Activated naive CD4-positive, alpha-beta T cell treated with anti-CD3 and anti-CD28 coated beads for 36 hours (primary cell): Measurements from ENCODE around the gene SLC6A1. TPM values are rescaled to one million over a fixed set of nuclear protein-coding genes. Genes with fewer than 3 reads are reported as not detected.

Experiments used
- CTCF ChIA-PET: fragments of 350-600 bp; sonication (Branson Sonifier 250); formaldehyde crosslinking; loops from one replicate; lab custom pipeline; 2021; ENCODE audit warnings: antibody characterized with exemption; lab: Charles Lee
- DNase-seq: peaks from one replicate; pipeline ENCODE4 v3.0.0-alpha.2; 2020
- H3K27ac Mint-ChIP-seq: one replicate; pipeline ENCODE4 v1.8.0; 2021; ENCODE audit warnings: mild to moderate bottlenecking, mixed read lengths
- H3K27me3 Mint-ChIP-seq: one replicate; pipeline ENCODE4 v1.8.0; 2021; ENCODE audit warnings: low read depth, mixed read lengths
- H3K36me3 Mint-ChIP-seq: one replicate; pipeline ENCODE4 v1.8.0; 2021; ENCODE audit warnings: low read depth, mixed read lengths
- H3K4me1 Mint-ChIP-seq: one replicate; pipeline ENCODE4 v1.8.0; 2021; ENCODE audit warnings: low read depth, mixed read lengths
- H3K4me3 Mint-ChIP-seq: one replicate; pipeline ENCODE4 v1.8.0; 2021; ENCODE audit warnings: mild to moderate bottlenecking, moderate library complexity, mixed read lengths
- H3K9me3 Mint-ChIP-seq: one replicate; pipeline ENCODE4 v1.8.0; 2021; ENCODE audit warnings: mixed read lengths
- intact Hi-C: fragments of 100-400 bp; cut with micrococcal nuclease; formaldehyde crosslinking; loops from one replicate; pipeline ENCODE4 v1.15.1; 2023
- total RNA-seq, 2 experiments: library from RNA; stranded (reverse); gene quantifications; one replicate each; pipeline ENCODE4 v1.2.3, GENCODE V29; 2021

Gene SLC6A1
- total RNA-seq, 2 experiments from 2014 or later: not detected

GRCh38 chr3:10973046-10973595 lies 19.4 kb upstream of the SLC6A1 start:
- H3K9me3 Mint-ChIP-seq: no peaks in the 10 kb centered on the region
- H3K27me3 Mint-ChIP-seq: peaks cover 20% of the 10 kb centered on the region
- H3K4me3 Mint-ChIP-seq: no peak overlapping the region
- CTCF ChIA-PET: no interaction called here
- DNase-seq: no peak
- intact Hi-C loops: no loop called here
- H3K27ac Mint-ChIP-seq: no peak overlapping the region
- H3K4me1 Mint-ChIP-seq: peaks cover 5% of the 10 kb centered on the region
- H3K36me3 Mint-ChIP-seq: no peaks in the 10 kb centered on the region

GRCh38 chr3:10974131-10974530 lies 18.4 kb upstream of the SLC6A1 start:
- Mint-ChIP-seq H3K27ac (no peak overlapping the region), H3K27me3 (peaks cover 24% of the 10 kb centered on the region), H3K36me3 (no peaks in the 10 kb centered on the region), H3K4me1 (peaks cover 5% of the 10 kb centered on the region), H3K4me3 (no peak overlapping the region), H3K9me3 (no peaks in the 10 kb centered on the region)
- CTCF ChIA-PET: no interaction called here
- DNase-seq: no peak
- intact Hi-C loops: no loop called here

DNA sequence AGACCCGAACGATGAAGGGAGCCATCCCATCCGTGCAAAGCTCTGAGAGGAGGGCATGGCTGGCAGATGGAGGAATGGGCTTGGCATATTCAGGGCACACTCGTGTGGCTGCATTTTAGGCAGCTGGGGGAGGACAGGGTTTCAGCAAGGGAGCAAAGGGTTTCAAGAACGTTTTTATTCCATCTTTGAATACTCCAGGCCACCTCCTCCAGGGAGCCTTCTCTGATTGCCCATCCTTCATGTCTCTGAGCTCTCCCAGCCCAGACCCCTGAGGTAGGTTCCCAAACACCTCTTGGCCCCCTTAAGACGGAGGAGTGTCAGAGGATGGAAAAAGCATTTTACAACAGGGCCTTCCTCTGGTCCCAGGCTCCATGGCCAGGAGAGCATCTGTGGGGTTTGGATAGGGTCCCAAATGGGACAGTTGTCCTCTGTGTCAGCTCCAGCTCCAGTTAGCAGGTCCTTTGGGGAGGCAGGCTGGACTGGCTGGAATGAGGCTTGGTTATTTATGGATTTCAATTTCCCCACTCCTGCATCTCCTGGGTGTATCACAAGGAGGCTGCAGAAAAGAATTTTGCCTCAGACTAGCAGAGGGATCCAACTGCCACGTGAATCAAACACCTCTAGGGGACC lies 17.7 kb upstream of the SLC6A1 start:
- Mint-ChIP-seq H3K4me3 (no peak overlapping the region), H3K9me3 (no peaks in the 10 kb centered on the region), H3K27me3 (peaks cover 23% of the 10 kb centered on the region), H3K36me3 (no peaks in the 10 kb centered on the region), H3K27ac (no peak overlapping the region), H3K4me1 (peaks cover 5% of the 10 kb centered on the region)
- intact Hi-C loops: no loop called here
- CTCF ChIA-PET: no interaction called here
- DNase-seq: no peak

DNA sequence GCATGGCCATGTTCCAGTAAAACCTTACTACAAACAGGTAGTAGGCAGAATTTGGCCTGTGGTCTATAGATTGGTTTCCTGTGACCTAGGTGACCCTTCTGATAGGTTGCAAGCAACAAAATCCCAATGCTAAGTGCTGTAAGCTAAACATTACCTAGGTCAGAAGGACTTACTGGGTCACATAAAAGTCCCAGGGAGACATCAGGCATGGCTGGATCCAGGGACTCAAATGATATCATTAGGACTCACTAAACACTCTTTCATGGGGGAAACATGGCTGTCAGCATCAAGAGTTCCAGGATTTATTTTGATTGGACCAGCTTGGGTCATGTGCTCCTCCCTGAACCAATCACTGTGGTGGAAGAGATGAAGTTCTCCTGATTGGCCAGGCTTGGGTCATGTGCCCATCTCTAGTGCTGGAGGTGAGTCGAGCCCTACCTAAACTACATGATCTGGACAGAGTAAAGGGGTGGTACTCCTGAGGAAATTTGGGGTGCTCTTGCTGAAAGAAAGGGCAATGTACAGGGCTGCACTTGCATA lies 16.8 kb upstream of the SLC6A1 start:
- Mint-ChIP-seq H3K36me3 (no peaks in the 10 kb centered on the region), H3K4me3 (no peak overlapping the region), H3K4me1 (peaks cover 5% of the 10 kb centered on the region), H3K27ac (no peak overlapping the region), H3K27me3 (peaks cover 23% of the 10 kb centered on the region), H3K9me3 (no peaks in the 10 kb centered on the region)
- CTCF ChIA-PET: no interaction called here
- DNase-seq: no peak
- intact Hi-C loops: no loop called here

DNA sequence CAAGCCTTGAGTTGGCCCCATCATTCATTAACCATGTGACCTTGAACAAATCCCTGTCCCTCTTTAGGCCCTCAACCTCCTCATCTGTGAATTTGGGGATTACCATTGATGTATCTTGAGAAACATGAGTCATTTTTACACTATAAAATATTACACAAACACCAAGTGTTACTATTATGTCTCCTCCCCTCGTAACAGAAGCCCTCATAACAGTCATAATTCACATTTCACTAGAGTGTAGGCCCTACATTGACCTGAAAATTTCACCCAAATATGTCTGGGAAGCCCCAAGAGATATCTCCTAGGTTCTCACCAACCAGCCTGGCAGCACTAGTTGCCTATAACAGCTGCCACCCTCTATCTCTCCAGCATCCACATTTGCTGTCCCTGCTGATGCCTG lies 15.8 kb upstream of the SLC6A1 start:
- H3K9me3 Mint-ChIP-seq: no peaks in the 10 kb centered on the region
- no peak overlapping the region for H3K27ac Mint-ChIP-seq
- CTCF ChIA-PET: no interaction called here
- H3K4me1 Mint-ChIP-seq: peaks cover 5% of the 10 kb centered on the region
- no peaks in the 10 kb centered on the region for H3K36me3 Mint-ChIP-seq
- peaks cover 23% of the 10 kb centered on the region for H3K27me3 Mint-ChIP-seq
- intact Hi-C loops: no loop called here
- H3K4me3 Mint-ChIP-seq: no peak overlapping the region
- DNase-seq: no peak

DNA sequence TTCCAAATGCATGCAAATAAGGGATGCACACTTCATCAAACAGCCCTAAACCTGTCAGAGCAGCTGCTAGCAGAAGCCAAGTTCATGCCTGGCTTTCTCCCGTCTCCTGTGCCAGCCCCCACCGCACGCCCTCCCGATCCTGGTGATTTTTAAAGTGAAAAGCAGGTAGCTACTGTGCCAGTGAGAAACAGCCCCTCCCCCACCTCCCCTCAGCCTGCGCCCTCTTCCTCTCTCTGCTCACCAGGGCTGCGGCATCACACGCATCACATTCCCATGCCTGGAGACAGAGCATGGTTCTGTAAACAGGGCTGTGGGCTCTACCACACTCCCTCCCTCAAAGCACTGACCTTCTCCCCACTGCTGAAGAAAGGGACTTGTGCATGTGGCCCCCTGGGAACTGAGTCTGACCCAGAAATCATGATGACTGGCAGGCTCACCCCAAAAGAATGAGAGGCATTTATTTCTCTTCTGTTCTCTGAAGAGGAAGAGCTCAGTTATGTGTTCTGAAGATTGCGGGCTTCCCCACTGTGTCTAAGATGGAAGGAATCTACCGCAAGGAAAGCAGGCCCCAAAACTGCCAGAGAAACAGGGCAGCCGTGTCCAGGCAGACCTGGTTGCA lies 14.5 kb upstream of the SLC6A1 start:
- CTCF ChIA-PET: no interaction called here
- H3K27me3 Mint-ChIP-seq: peaks cover 29% of the 10 kb centered on the region
- H3K4me3 Mint-ChIP-seq: no peak overlapping the region
- intact Hi-C loops: no loop called here
- no peak for DNase-seq
- no peak overlapping the region for H3K27ac Mint-ChIP-seq
- no peaks in the 10 kb centered on the region for H3K9me3 Mint-ChIP-seq
- H3K36me3 Mint-ChIP-seq: no peaks in the 10 kb centered on the region
- H3K4me1 Mint-ChIP-seq: peaks cover 5% of the 10 kb centered on the region

DNA sequence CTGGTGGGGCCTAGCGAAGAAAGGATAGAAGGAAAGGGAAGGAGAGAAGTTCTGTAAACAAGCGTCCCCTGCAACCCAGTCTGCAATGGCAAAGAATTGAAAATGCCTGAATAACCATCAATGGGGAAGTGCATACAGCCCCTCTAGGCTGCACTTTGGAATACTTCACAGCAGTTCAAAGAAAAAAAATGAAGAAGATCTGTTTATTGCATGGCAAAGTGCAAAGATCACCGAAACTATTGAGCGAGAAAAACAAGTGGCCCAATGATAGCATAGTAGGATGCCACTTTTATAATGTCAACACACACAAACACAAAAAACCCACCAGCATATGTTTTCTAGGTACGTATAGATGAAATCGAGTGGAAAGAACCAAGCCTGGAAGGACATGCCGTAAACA lies 13.6 kb upstream of the SLC6A1 start:
- H3K36me3 Mint-ChIP-seq: no peaks in the 10 kb centered on the region
- no peak overlapping the region for H3K27ac Mint-ChIP-seq
- peaks cover 28% of the 10 kb centered on the region for H3K27me3 Mint-ChIP-seq
- no peak overlapping the region for H3K4me3 Mint-ChIP-seq
- DNase-seq: no peak
- intact Hi-C loops: no loop called here
- peaks cover 5% of the 10 kb centered on the region for H3K4me1 Mint-ChIP-seq
- H3K9me3 Mint-ChIP-seq: no peaks in the 10 kb centered on the region
- CTCF ChIA-PET: no interaction called here

DNA sequence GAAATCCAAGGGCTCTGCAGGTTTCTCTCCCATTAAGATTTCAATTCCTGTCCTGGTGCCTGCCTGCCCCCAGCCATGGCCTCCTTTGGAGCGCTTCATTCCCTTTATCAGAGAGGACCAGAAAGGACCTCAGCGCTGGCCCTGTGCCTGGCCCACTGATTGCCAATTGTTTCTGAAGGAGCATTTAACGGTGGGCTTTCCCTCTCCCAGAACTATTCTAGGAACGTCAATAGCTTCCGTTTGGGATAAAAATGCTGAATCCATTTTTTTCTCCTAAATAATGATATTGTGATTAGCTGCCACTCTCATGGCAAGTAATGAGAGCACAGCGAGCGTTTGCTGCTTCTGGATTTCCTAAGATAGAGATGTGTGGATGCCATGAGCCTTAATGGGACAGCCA lies 12.2 kb upstream of the SLC6A1 start:
- intact Hi-C loops: loop anchor here (5.0 kb wide), 1 partner anchor 33 kb away; no protein-coding TSS in a partner anchor
- H3K4me3 Mint-ChIP-seq: no peak overlapping the region

GRCh38 chr3:10981031-10981430 lies 11.5 kb upstream of the SLC6A1 start:
- CTCF ChIA-PET: no interaction called here
- H3K4me3 Mint-ChIP-seq: no peak overlapping the region
- no peak for DNase-seq
- peaks cover 5% of the 10 kb centered on the region for H3K4me1 Mint-ChIP-seq
- intact Hi-C loops: loop anchor here (5.0 kb wide), 1 partner anchor 34 kb away; no protein-coding TSS in a partner anchor
- H3K36me3 Mint-ChIP-seq: no peaks in the 10 kb centered on the region
- peaks cover 24% of the 10 kb centered on the region for H3K27me3 Mint-ChIP-seq
- H3K27ac Mint-ChIP-seq: no peak overlapping the region
- H3K9me3 Mint-ChIP-seq: no peaks in the 10 kb centered on the region

More for the DNA sequence above, 12.2 kb upstream of the SLC6A1 start:
- CTCF ChIA-PET: no interaction called here
- Mint-ChIP-seq H3K27ac (no peak overlapping the region), H3K9me3 (no peaks in the 10 kb centered on the region), H3K4me1 (peaks cover 5% of the 10 kb centered on the region), H3K27me3 (peaks cover 22% of the 10 kb centered on the region), H3K36me3 (no peaks in the 10 kb centered on the region)
- DNase-seq: no peak

- no peaks in the 10 kb centered on the region for H3K4me1 Mint-ChIP-seq
- peaks cover 21% of the 10 kb centered on the region for H3K27me3 Mint-ChIP-seq
- CTCF ChIA-PET: interaction anchor here (0.7 to 1.7 kb wide), 2 partner anchors 11 to 173 kb away, joined by 3 to 5 read pairs; no protein-coding TSS in a partner anchor
- no peak overlapping the region for H3K4me3 Mint-ChIP-seq
- H3K36me3 Mint-ChIP-seq: no peaks in the 10 kb centered on the region
- no peak for DNase-seq
- H3K27ac Mint-ChIP-seq: no peak overlapping the region
- intact Hi-C loops: loop anchor here (5.0 kb wide), 1 partner anchor 35 kb away; no protein-coding TSS in a partner anchor
- no peaks in the 10 kb centered on the region for H3K9me3 Mint-ChIP-seq
Observed at GRCh38 chr3:10981961-10982360, 10.6 kb upstream of the SLC6A1 start.

GRCh38 chr3:10982782-10983181 lies 9.8 kb upstream of the SLC6A1 start:
- H3K27ac Mint-ChIP-seq: no peak overlapping the region
- no peak for DNase-seq
- peaks cover 19% of the 10 kb centered on the region for H3K27me3 Mint-ChIP-seq
- no peaks in the 10 kb centered on the region for H3K9me3 Mint-ChIP-seq
- H3K36me3 Mint-ChIP-seq: no peaks in the 10 kb centered on the region
- no peak overlapping the region for H3K4me3 Mint-ChIP-seq
- no peaks in the 10 kb centered on the region for H3K4me1 Mint-ChIP-seq
- intact Hi-C loops: loop anchor here (5.0 kb wide), 1 partner anchor 35 kb away; no protein-coding TSS in a partner anchor
- CTCF ChIA-PET: interaction anchor here (0.6 to 1.8 kb wide), 7 partner anchors 12 to 274 kb away, joined by 3 to 6 read pairs (median 3); no protein-coding TSS in a partner anchor

DNA sequence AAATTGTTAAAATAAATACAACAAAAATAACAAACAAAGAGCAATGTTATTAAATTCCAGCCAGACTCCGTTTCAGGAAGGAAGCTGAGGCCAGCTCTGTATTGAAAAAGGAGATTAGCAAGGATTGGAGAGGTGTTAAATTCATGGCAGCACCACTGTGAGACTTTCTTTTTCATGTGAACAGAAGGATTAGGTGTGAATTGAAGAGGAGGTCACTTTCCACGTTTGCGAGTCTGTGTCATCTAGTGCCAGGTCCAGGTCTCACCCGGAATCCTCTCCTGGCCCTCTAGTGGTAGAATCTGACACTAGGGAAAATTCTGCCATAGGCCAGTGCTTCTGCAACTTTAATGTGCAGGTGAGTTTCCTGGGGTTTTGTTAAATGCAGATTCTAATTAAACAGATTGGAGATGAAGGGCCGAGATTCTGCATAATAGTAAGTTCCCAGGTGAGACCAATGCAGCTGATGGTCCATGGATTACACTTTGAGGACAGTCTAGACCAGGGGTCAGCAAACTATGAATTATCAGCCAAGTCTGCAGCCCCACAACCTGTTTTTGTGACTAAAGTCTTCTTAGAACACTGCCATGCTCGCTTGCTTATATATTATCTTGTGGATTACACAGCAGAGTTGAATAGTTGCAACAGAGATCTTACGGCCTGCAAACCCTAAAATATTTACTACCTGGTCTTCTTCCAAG lies 9.2 kb upstream of the SLC6A1 start:
- no peaks in the 10 kb centered on the region for H3K9me3 Mint-ChIP-seq
- H3K27me3 Mint-ChIP-seq: peaks cover 16% of the 10 kb centered on the region
- no peaks in the 10 kb centered on the region for H3K4me1 Mint-ChIP-seq
- intact Hi-C loops: loop anchor here (5.0 kb wide), 1 partner anchor 36 kb away; no protein-coding TSS in a partner anchor
- peak; percentile 29 for DNase-seq
- CTCF ChIA-PET: interaction anchor here (0.6 to 1.8 kb wide), 7 partner anchors 13 to 273 kb away, joined by 3 to 6 read pairs (median 3); no protein-coding TSS in a partner anchor
- no peak overlapping the region for H3K27ac Mint-ChIP-seq
- H3K36me3 Mint-ChIP-seq: no peaks in the 10 kb centered on the region
- no peak overlapping the region for H3K4me3 Mint-ChIP-seq
